ENCODE results near the gene PAXX.
"Not testable (repeated sequence)": the region's sequence is repeated elsewhere in the genome, so short reads cannot be mapped to it uniquely, and the experiment has no call there.

Gene PAXX

GRCh38 chr9:137001857-137002645, 9.8 kb downstream of the PAXX start:
- DNase-seq (ENCODE audit: low read depth in 2 of 2) = no peak

GRCh38 chr9:137002646-137003041, 10.4 kb downstream of the PAXX start:
- no peak for DNase-seq (ENCODE audit: low read depth in 2 of 2)

- not testable (repeated sequence) for DNase-seq (ENCODE audit: low read depth in 2 of 2)
These were observed 12.1 kb downstream of the PAXX start for GRCh38 chr9:137004285-137004684.

GRCh38 chr9:137006116-137007003, 14.1 kb downstream of the PAXX start:
- DNase-seq (ENCODE audit: low read depth in 2 of 2) = no peak

- no peak for DNase-seq (ENCODE audit: low read depth in 2 of 2)
These were observed 15.0 kb downstream of the PAXX start for GRCh38 chr9:137007108-137007815.

- no peak for DNase-seq (ENCODE audit: low read depth in 2 of 2)
These were observed 15.6 kb downstream of the PAXX start for GRCh38 chr9:137007816-137008270.

GRCh38 chr9:137008312-137008711, 16.1 kb downstream of the PAXX start:
- DNase-seq (ENCODE audit: low read depth in 2 of 2) = no peak

GRCh38 chr9:137009217-137009616, 17.0 kb downstream of the PAXX start:
- DNase-seq (ENCODE audit: low read depth in 2 of 2) = no peak

GRCh38 chr9:137009938-137010732, 17.9 kb downstream of the PAXX start:
- DNase-seq (ENCODE audit: low read depth in 2 of 2) = no peak

GRCh38 chr9:137011156-137011555, 18.9 kb downstream of the PAXX start:
- DNase-seq (ENCODE audit: low read depth in 2 of 2) = no peak

GRCh38 chr9:137011907-137012675, 19.9 kb downstream of the PAXX start:
- DNase-seq (ENCODE audit: low read depth in 2 of 2) = no peak

GRCh38 chr9:137012694-137013570, 20.7 kb downstream of the PAXX start:
- DNase-seq (ENCODE audit: low read depth in 2 of 2) = no peak

GRCh38 chr9:137013571-137013940, 21.3 kb downstream of the PAXX start:
- DNase-seq (ENCODE audit: low read depth in 2 of 2) = no peak

- no peak for DNase-seq (ENCODE audit: low read depth in 2 of 2)
These were observed 21.9 kb downstream of the PAXX start for GRCh38 chr9:137014166-137014565.

GRCh38 chr9:137014776-137015539, 22.7 kb downstream of the PAXX start:
- DNase-seq (ENCODE audit: low read depth in 2 of 2) = no peak

GRCh38 chr9:137015540-137015930, 23.3 kb downstream of the PAXX start:
- no peak for DNase-seq (ENCODE audit: low read depth in 2 of 2)

- no peak for DNase-seq (ENCODE audit: low read depth in 2 of 2)
These were observed 23.8 kb downstream of the PAXX start for GRCh38 chr9:137015976-137016375.

- DNase-seq (ENCODE audit: low read depth in 2 of 2) = no peak
These were observed 24.2 kb downstream of the PAXX start for GRCh38 chr9:137016436-137016835.

- no peak for DNase-seq (ENCODE audit: low read depth in 2 of 2)
These were observed 24.8 kb downstream of the PAXX start for GRCh38 chr9:137017071-137017470.
